ENCODE results near the gene HPS4. TPM values are rescaled to one million over a fixed set of nuclear protein-coding genes. Genes with fewer than 3 reads are reported as not detected.

Gene HPS4
- total RNA-seq, 2 donors from 2014 or later = 41.7 to 57.6 TPM

DNA sequence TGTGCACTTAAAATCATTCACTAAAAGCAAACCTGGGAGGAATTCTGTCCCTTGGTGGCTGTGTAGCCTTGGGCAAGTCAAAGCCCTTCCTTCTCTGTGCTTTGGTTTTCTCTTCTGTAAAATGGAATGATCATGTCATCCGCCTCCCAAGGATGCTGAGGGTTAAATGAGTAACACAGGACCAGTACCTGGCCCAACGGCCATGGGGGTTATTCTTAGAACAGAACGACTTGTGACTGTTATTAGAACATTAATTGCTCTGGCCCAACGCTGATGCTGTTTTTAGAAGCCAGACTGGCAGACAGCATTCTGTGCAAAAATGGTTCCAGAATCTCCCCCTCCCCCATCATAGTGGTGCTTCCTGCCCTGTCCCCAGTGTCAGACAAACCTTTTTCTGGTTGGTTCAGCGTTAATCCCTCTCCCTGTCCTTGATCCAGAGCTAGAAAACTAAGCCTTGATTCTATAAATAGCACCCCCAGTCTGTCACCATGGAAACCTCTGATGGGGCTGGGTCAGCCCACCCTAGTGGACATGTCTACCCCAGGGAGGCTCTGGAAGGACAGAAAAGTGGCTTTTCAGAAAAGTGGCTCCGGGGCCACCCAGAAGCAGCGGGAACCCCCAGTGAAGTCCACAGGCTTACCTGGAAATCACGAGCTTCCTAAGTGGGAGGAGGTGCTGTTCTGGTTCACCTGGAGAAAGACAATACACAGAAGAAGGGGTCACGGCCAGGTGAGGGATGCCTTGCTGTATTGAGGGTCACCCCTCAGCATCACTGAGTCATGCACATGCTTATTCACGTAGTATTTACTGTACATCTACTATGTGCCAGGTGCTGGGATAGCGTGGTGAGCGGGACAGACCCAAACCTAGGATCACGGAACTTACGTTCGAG, 44.2 kb upstream of the HPS4 start:
- Histone ChIP-seq H3K36me3 (ENCODE audit: control insufficient read depth, insufficient read depth, low read length) (peaks cover 56% of the 10 kb centered on the region), H3K9me3 (ENCODE audit: control insufficient read depth, low read length) (no peaks in the 10 kb centered on the region), H3K9ac (ENCODE audit: extremely low read depth, low read length, poor library complexity, severe bottlenecking) (no peak overlapping the region), H3K27me3 (ENCODE audit: control insufficient read depth, insufficient read depth, low read length, poor library complexity, severe bottlenecking) (no peaks in the 10 kb centered on the region), H3K4me3 (ENCODE audit: low read length) (no peak overlapping the region), H3K27ac (ENCODE audit: low read depth, low read length) (no peak overlapping the region), H3K4me1 (ENCODE audit: control insufficient read depth, insufficient read depth, low read length) (no peaks in the 10 kb centered on the region)
- Mint-ChIP-seq H3K4me3 (no peak overlapping the region), H3K9me3 (no peaks in the 10 kb centered on the region), H3K27me3 (ENCODE audit: insufficient read depth) (no peaks in the 10 kb centered on the region), H3K27ac (no peak overlapping the region), H3K4me1 (peaks cover 4% of the 10 kb centered on the region), H3K36me3 (ENCODE audit: low read depth) (peaks cover 66% of the 10 kb centered on the region)
- WGBS, 2 experiments (ENCODE audit: insufficient coverage in 1 of 2, insufficient read length in 1 of 2) = 94 to 96% methylated on average over 12 to 15 of the region's 15 CpGs
- no peak for DNase-seq
- TF ChIP-seq, protein P1, sequence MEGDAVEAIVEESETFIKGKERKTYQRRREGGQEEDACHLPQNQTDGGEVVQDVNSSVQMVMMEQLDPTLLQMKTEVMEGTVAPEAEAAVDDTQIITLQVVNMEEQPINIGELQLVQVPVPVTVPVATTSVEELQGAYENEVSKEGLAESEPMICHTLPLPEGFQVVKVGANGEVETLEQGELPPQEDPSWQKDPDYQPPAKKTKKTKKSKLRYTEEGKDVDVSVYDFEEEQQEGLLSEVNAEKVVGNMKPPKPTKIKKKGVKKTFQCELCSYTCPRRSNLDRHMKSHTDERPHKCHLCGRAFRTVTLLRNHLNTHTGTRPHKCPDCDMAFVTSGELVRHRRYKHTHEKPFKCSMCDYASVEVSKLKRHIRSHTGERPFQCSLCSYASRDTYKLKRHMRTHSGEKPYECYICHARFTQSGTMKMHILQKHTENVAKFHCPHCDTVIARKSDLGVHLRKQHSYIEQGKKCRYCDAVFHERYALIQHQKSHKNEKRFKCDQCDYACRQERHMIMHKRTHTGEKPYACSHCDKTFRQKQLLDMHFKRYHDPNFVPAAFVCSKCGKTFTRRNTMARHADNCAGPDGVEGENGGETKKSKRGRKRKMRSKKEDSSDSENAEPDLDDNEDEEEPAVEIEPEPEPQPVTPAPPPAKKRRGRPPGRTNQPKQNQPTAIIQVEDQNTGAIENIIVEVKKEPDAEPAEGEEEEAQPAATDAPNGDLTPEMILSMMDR (conservative IDR thresholded peaks at IDR 0.05) = no peak

DNA sequence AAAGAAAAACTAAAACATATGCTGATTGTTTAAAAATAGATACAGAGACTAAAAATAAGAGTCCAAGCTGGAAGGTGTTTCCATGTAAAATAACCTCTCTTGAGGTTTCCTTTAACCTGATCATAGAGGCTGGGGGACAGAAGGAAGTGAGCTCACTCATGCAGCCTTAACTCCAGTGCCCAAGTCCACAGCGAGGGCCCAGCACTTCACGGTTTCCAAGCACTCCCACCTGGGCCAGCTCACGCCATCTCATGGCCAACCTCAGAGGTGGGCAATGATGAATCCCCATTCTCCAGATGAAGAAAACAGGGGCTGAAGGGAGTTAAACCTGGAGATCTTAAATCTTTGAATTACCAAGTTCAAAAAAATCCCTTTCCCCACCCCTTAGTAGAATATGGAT, 43.6 kb upstream of the HPS4 start:
- Mint-ChIP-seq H3K9me3 (no peaks in the 10 kb centered on the region), H3K4me1 (no peaks in the 10 kb centered on the region), H3K27ac (no peak overlapping the region), H3K36me3 (ENCODE audit: low read depth) (peaks cover 66% of the 10 kb centered on the region), H3K27me3 (ENCODE audit: insufficient read depth) (no peaks in the 10 kb centered on the region), H3K4me3 (no peak overlapping the region)
- Histone ChIP-seq H3K4me3 (ENCODE audit: low read length) (no peak overlapping the region), H3K9me3 (ENCODE audit: control insufficient read depth, low read length) (no peaks in the 10 kb centered on the region), H3K9ac (ENCODE audit: extremely low read depth, low read length, poor library complexity, severe bottlenecking) (no peak overlapping the region), H3K27me3 (ENCODE audit: control insufficient read depth, insufficient read depth, low read length, poor library complexity, severe bottlenecking) (no peaks in the 10 kb centered on the region), H3K27ac (ENCODE audit: low read depth, low read length) (no peak overlapping the region), H3K4me1 (ENCODE audit: control insufficient read depth, insufficient read depth, low read length) (no peaks in the 10 kb centered on the region), H3K36me3 (ENCODE audit: control insufficient read depth, insufficient read depth, low read length) (peaks cover 55% of the 10 kb centered on the region)
- DNase-seq = no peak
- 80 to 86% methylated on average over 3 of the region's 3 CpGs for WGBS, 2 experiments (ENCODE audit: insufficient coverage in 1 of 2, insufficient read length in 1 of 2)
- TF ChIP-seq, protein P1 (conservative IDR thresholded peaks at IDR 0.05) = no peak

DNA sequence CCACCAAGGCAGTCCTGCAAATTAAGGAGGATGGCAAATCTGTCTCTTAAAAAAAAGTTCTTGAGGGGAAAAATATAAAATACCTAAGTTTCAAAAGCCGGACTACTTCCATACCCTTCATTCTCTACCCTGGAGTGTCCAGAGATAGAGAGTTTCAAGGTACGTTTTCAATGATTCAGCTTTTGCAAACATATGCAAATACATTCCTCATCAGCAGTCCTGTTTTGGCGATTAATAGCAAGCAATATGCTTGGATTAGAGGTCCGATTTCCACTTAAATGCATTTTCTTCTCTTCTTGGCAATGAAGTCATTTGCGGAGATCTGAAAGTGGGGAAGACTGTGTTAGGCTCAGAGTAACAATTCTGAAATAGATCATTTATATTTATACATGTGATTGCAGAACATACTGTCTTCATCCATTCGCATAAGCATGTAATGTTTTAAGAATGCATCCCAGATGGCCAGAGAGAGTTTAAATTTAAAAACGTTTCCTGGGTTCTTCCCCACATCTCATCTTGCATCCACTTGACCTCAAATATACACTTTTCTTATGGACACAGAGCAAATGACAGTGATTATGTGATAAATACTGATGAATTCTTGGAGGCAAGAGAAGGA, 42.5 kb upstream of the HPS4 start:
- no peak overlapping the region for H3K4me3 ChIP-seq (ENCODE audit: low read length)
- H3K36me3 ChIP-seq (ENCODE audit: control insufficient read depth, insufficient read depth, low read length) = peaks cover 44% of the 10 kb centered on the region
- no peaks in the 10 kb centered on the region for H3K9me3 ChIP-seq (ENCODE audit: control insufficient read depth, low read length)
- TF ChIP-seq, protein P1 (conservative IDR thresholded peaks at IDR 0.05) = no peak
- 91 to 100% methylated on average over 3 to 6 of the region's 7 CpGs for WGBS, 2 experiments (ENCODE audit: insufficient coverage in 1 of 2, insufficient read length in 1 of 2)
- no peaks in the 10 kb centered on the region for H3K27me3 ChIP-seq (ENCODE audit: control insufficient read depth, insufficient read depth, low read length, poor library complexity, severe bottlenecking)
- Mint-ChIP-seq H3K4me3 (no peak overlapping the region), H3K36me3 (ENCODE audit: low read depth) (peaks cover 56% of the 10 kb centered on the region), H3K27ac (no peak overlapping the region), H3K9me3 (no peaks in the 10 kb centered on the region), H3K27me3 (ENCODE audit: insufficient read depth) (no peaks in the 10 kb centered on the region), H3K4me1 (no peaks in the 10 kb centered on the region)
- H3K9ac ChIP-seq (ENCODE audit: extremely low read depth, low read length, poor library complexity, severe bottlenecking) = no peak overlapping the region
- no peak for DNase-seq
- no peak overlapping the region for H3K27ac ChIP-seq (ENCODE audit: low read depth, low read length)
- H3K4me1 ChIP-seq (ENCODE audit: control insufficient read depth, insufficient read depth, low read length) = no peaks in the 10 kb centered on the region
